GM12878 (cell line): ENCODE measurements around the gene CACNB3. TPM values are rescaled to one million over a fixed set of nuclear protein-coding genes. Genes with fewer than 3 reads are reported as not detected.

Experiments
- ATAC-seq: fragments of 200-7000 bp; cut with Tn5 transposase; 3 replicates; pipeline ENCODE4 v1.9.1; 2020; ENCODE audit warnings: mild to moderate bottlenecking, moderate library complexity
- BruUV-seq: library from RNA; stranded (reverse); fragments of 400-500 nt; replicated peaks from 2 replicates; lab custom pipeline; 2021; lab: Mats Ljungman, UMichigan
- CTCF ChIA-PET: fragments of 300-600 bp; sonication (Branson Sonifier 250); formaldehyde crosslinking; extraction: SDS; loops from one replicate; lab custom pipeline; 2021; ENCODE audit warnings: inconsistent platforms; lab: Yijun Ruan, JAX
- POLR2A ChIA-PET: fragments of 350-600 bp; formaldehyde crosslinking; extraction: SDS; loops from one replicate; lab custom pipeline; 2021; ENCODE audit warnings: inconsistent platforms; lab: Charles Lee
- RAD21 ChIA-PET: fragments of 300-600 bp; sonication (Branson Sonifier 250); formaldehyde crosslinking; loops from one replicate; lab custom pipeline; 2023; ENCODE audit warnings: antibody characterized with exemption; ENCODE audit not compliant: unreplicated experiment; lab: Charles Lee
- SMC1A ChIA-PET: fragments of 300-600 bp; sonication (Branson Sonifier 250); formaldehyde crosslinking; loops from one replicate; lab custom pipeline; 2023; ENCODE audit not compliant: unreplicated experiment, uncharacterized antibody; lab: Charles Lee
- DNase-seq: peaks from one replicate; pipeline ENCODE4 v3.0.0-alpha.2; 2011; ENCODE audit warnings: low read depth, low spot score
- FAIRE-seq: peaks from 3 replicates; lab custom pipeline; 2011; peaks lifted over from hg19 to GRCh38; lab: Jason Lieb, UNC
- H2AFZ ChIP-seq: 2 replicates; pipeline ENCODE4 v1.6.0; 2011; ENCODE audit warnings: low read depth, low read length, control low read depth; ENCODE audit not compliant: control insufficient read depth
- H3K27ac ChIP-seq: 2 replicates; pipeline ENCODE4 v1.5.1; 2011; ENCODE audit warnings: control low read depth; ENCODE audit not compliant: control insufficient read depth, insufficient read depth
- H3K27me3 ChIP-seq, 2 experiments: replicated peaks in 1 of 2; 2 replicates each; pipeline versions ENCODE4 v1.6.0 to v1.6.1; 2011; ENCODE audit warnings: low read length in 1 of 2; ENCODE audit not compliant: control insufficient read depth in 2 of 2, insufficient read depth in 2 of 2
- H3K36me3 ChIP-seq, 2 experiments: 2 replicates each; pipeline ENCODE4 v1.5.1; 2011; ENCODE audit warnings: low read length in 1 of 2; ENCODE audit not compliant: control insufficient read depth in 2 of 2, insufficient read depth in 2 of 2
- H3K4me1 ChIP-seq: 2 replicates; pipeline ENCODE4 v1.6.1; 2011; ENCODE audit warnings: mild to moderate bottlenecking, low read length, moderate library complexity, mixed read lengths; ENCODE audit not compliant: control insufficient read depth, insufficient read depth
- H3K4me2 ChIP-seq: 2 replicates; pipeline ENCODE4 v1.6.0; 2011; ENCODE audit warnings: control low read depth; ENCODE audit not compliant: control insufficient read depth, insufficient read depth
- H3K4me3 ChIP-seq: fragments of 200-600 bp; sonication (generic); 2 replicates; pipeline ENCODE4 v1.5.1; 2016
- H3K79me2 ChIP-seq: 2 replicates; pipeline ENCODE4 v1.6.0; 2011; ENCODE audit warnings: low read length; ENCODE audit not compliant: control insufficient read depth, insufficient read depth
- H3K9ac ChIP-seq: 2 replicates; pipeline ENCODE4 v1.8.0; 2011; ENCODE audit warnings: low read length, control low read depth, mixed read lengths; ENCODE audit not compliant: control insufficient read depth, insufficient read depth
- H3K9me3 ChIP-seq: replicated peaks from 3 replicates; pipeline ENCODE4 v1.5.1; 2011; ENCODE audit warnings: mild to moderate bottlenecking, low read length; ENCODE audit not compliant: control insufficient read depth, insufficient read depth
- H4K20me1 ChIP-seq: 2 replicates; pipeline ENCODE4 v1.6.0; 2011; ENCODE audit not compliant: control insufficient read depth, insufficient read depth
- EED ChIP-seq: sonication (generic); IDR thresholded peaks from 2 replicates; pipeline ENCODE4 v1.6.1; 2016; ENCODE audit warnings: antibody characterized with exemption, low read depth
- PAX8 ChIP-seq: fragments of 450-650 bp; IDR thresholded peaks from 2 replicates; pipeline ENCODE4 v1.6.1; 2017; ENCODE audit warnings: mild to moderate bottlenecking, moderate library complexity
- RBBP5 ChIP-seq: fragments of 200-600 bp; sonication (generic); conservative IDR thresholded peaks from 2 replicates; pipeline ENCODE4 v1.6.1; 2016
- WRNIP1 ChIP-seq: IDR thresholded peaks from 2 replicates; pipeline ENCODE4 v1.6.1; 2011; ENCODE audit warnings: low read depth, low read length, improper control_type of control experiment, borderline replicate concordance
- ZNF207 ChIP-seq: fragments of 450-650 bp; IDR thresholded peaks from 2 replicates; pipeline ENCODE4 v1.6.1; 2014; ENCODE audit warnings: antibody characterized with exemption, mild to moderate bottlenecking, borderline replicate concordance
- WGBS: methylation state at CpG from one replicate; pipeline ENCODE4 v1.1.6; 2016; ENCODE audit warnings: low lambda C conversion rate; ENCODE audit not compliant: insufficient replicate concordance, insufficient coverage; ENCODE audit errors: missing lambda C conversion rate; 5-methylcytosine and 5-hydroxymethylcytosine counted together
- in situ Hi-C: fragments of 300-500 bp; cut with MboI; formaldehyde crosslinking; loops from 9 replicates; pipeline ENCODE4 v1.14.3; 2018; ENCODE audit warnings: mixed read lengths
- intact Hi-C: fragments of 100-400 bp; cut with micrococcal nuclease; formaldehyde crosslinking; loops from one replicate; pipeline ENCODE4 v1.14.2; 2022; ENCODE audit not compliant: unreplicated experiment
- polyA plus RNA-seq, 11 experiments: library from polyadenylated mRNA; depleted of rRNA in 4 of 11; unstranded in 6 of 11; stranded (reverse) in 5 of 11; fragments of >200 nt; fragmentation: Nextera tagmentation in 4 of 11; fragmentation: Illumina TruSeq in 1 of 11; extraction: Ambion mirVana in 4 of 11; extraction: Trizol in 1 of 11; gene quantifications; 1 replicate in 1 of 11; 2 replicates in 10 of 11; pipeline versions ENCODE4 v1.2.1 to v1.2.3, GENCODE V29; 2011 to 2016; ENCODE audit warnings: inconsistent platforms in 2 of 11, missing spikeins in 2 of 11, low read depth in 1 of 11
- total RNA-seq, 4 experiments: library from RNA; depleted of rRNA in 3 of 4; stranded (reverse); fragments of >200 nt in 3 of 4; fragmentation: Illumina TruSeq in 1 of 4; extraction: Trizol in 1 of 4; gene quantifications; 2 replicates each; pipeline versions ENCODE4 v1.2.1 to v1.2.3, GENCODE V29; 2013 to 2021
- TF ChIP-seq, protein P1 (sequence below): fragments of 450-650 bp; formaldehyde crosslinking; IDR thresholded peaks from 2 replicates; pipeline ENCODE4 v1.4.0; 2022; ENCODE audit warnings: mild to moderate bottlenecking, moderate library complexity

Gene CACNB3
- total and polyA plus RNA-seq, 10 of the 15 experiments (the other 5 are each of a cell fraction or from before 2014, with no cell fraction given) = 0.78 to 5.0 (median 1.7) TPM

DNA sequence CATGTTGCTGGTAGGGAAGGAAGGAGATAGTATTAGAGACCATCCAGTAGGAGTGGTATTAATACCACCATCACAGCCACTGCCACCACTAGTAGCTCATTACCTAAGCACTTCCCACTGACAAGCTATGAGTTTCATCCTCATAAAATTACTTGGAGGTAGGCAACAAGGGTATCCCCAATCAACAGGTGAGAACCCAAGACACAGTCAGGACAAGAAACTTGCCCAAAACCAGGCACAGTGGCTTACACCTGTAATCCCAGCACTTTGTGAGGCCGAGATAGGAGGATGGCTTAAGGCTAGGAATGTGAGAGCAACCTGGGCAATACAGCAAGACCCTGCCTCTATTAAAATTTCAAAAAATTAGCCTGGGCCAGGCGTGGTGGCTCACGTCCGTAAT lies 34.9 kb upstream of the CACNB3 start:
- TF ChIP-seq PAX8 = no peak
- TF ChIP-seq ZNF207 = no peak
- no peak for TF ChIP-seq WRNIP1
- no peak for TF ChIP-seq RBBP5
- TF ChIP-seq, protein P1, sequence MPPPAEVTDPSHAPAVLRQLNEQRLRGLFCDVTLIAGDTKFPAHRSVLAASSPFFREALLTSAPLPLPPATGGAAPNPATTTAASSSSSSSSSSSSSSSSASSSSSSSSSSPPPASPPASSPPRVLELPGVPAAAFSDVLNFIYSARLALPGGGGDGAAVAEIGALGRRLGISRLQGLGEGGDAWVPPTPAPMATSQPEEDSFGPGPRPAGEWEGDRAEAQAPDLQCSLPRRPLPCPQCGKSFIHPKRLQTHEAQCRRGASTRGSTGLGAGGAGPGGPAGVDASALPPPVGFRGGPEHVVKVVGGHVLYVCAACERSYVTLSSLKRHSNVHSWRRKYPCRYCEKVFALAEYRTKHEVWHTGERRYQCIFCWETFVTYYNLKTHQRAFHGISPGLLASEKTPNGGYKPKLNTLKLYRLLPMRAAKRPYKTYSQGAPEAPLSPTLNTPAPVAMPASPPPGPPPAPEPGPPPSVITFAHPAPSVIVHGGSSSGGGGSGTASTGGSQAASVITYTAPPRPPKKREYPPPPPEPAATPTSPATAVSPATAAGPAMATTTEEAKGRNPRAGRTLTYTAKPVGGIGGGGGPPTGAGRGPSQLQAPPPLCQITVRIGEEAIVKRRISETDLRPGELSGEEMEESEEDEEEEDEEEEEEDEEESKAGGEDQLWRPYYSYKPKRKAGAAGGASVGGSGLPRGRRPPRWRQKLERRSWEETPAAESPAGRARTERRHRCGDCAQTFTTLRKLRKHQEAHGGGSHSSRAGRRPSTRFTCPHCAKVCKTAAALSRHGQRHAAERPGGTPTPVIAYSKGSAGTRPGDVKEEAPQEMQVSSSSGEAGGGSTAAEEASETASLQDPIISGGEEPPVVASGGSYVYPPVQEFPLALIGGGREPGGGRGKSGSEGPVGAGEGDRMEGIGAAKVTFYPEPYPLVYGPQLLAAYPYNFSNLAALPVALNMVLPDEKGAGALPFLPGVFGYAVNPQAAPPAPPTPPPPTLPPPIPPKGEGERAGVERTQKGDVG (CRISPR knock-in tag) = no peak
- no peak for TF ChIP-seq EED

More for the DNA sequence above, 34.9 kb upstream of the CACNB3 start:
- intact Hi-C loops = no loop called here
- Histone ChIP-seq H3K4me1 (no peaks in the 10 kb centered on the region), H3K9ac (no peak overlapping the region), H3K9me3 (no peaks in the 10 kb centered on the region), H3K36me3 (no peaks in the 10 kb centered on the region), H2AFZ (no peak overlapping the region), H3K27ac (no peak overlapping the region), H3K4me3 (no peak overlapping the region), H3K79me2 (no peaks in the 10 kb centered on the region), H4K20me1 (no peaks in the 10 kb centered on the region), H3K27me3 (no peaks in the 10 kb centered on the region), H3K4me2 (no peak overlapping the region)
- POLR2A ChIA-PET = interaction anchor here (0.6 kb wide), 1 partner anchor 118 kb away, joined by 4 read pairs; no protein-coding TSS in a partner anchor
- 24% methylated on average over 4 of the region's 4 CpGs for WGBS
- CTCF ChIA-PET = interaction anchor here (1.2 to 4.1 kb wide), 2 partner anchors 11 to 31 kb away, joined by 3 to 18 read pairs; no protein-coding TSS in a partner anchor
- FAIRE-seq (no peak), ATAC-seq (no peak), DNase-seq (no peak)
- in situ Hi-C loops = no loop called here
- RAD21 ChIA-PET = interaction anchor here (0.6 kb wide), 1 partner anchor 357 kb away, joined by 3 read pairs; no protein-coding TSS in a partner anchor
- no TSS peak for BruUV-seq
- SMC1A ChIA-PET = no interaction called here
